SK-N-SH (cell line): ENCODE results near the gene CHD6.

ENCODE experiments used
- CHD2 ChIP-seq: fragments of 150-350 bp; IDR thresholded peaks from 2 replicates; pipeline ENCODE4 v1.6.1; 2018; ENCODE audit warnings: low read length; ENCODE audit not compliant: partially characterized antibody
- CTCF ChIP-seq: fragments of 200-600 bp; sonication (generic); IDR thresholded peaks from 2 replicates; pipeline ENCODE4 v1.6.1; 2017; ENCODE audit warnings: antibody characterized with exemption, mild to moderate bottlenecking, moderate library complexity
- EZH2phosphoT487 ChIP-seq: fragments of 200-600 bp; sonication (generic); IDR thresholded peaks from 2 replicates; pipeline ENCODE4 v1.6.1; 2017; ENCODE audit warnings: low read depth, mixed run types, mild to moderate bottlenecking, antibody characterized with exemption, moderate library complexity, borderline replicate concordance
- FOSL2 ChIP-seq: IDR thresholded peaks from 2 replicates; pipeline ENCODE4 v1.4.0; 2012; ENCODE audit warnings: low read depth, mild to moderate bottlenecking, moderate library complexity, borderline replicate concordance
- FOXJ3 ChIP-seq: sonication (generic); formaldehyde crosslinking; IDR thresholded peaks from 2 replicates; pipeline ENCODE4 v1.5.1; 2020; ENCODE audit warnings: mild to moderate bottlenecking, missing genetic modification reagents
- JUND ChIP-seq: IDR thresholded peaks from 2 replicates; pipeline ENCODE4 v1.4.0; 2012
- NFIC ChIP-seq: IDR thresholded peaks from 2 replicates; pipeline ENCODE4 v1.4.0; 2012; ENCODE audit warnings: borderline replicate concordance
- PBX3 ChIP-seq: IDR thresholded peaks from 2 replicates; pipeline ENCODE4; 2012
- POLR2AphosphoS5 ChIP-seq: IDR thresholded peaks from 2 replicates; pipeline ENCODE4 v1.6.1; 2012; ENCODE audit warnings: low read depth, low read length
- RAD21 ChIP-seq: IDR thresholded peaks from 2 replicates; pipeline ENCODE4 v1.6.1; 2012; ENCODE audit warnings: mild to moderate bottlenecking, low read length
- RFX5 ChIP-seq: IDR thresholded peaks from 2 replicates; pipeline ENCODE4 v1.6.1; 2012; ENCODE audit warnings: mild to moderate bottlenecking, improper control_type of control experiment, low read length
- USF2 ChIP-seq: fragments of 150-350 bp; IDR thresholded peaks from 2 replicates; pipeline ENCODE4 v1.6.1; 2017; ENCODE audit warnings: antibody characterized with exemption, low read length, low read depth, borderline replicate concordance
- YY1 ChIP-seq: IDR thresholded peaks from 2 replicates; pipeline ENCODE4 v1.4.0; 2012; ENCODE audit warnings: low read depth, mild to moderate bottlenecking

- TF ChIP-seq PBX3 (no peak), CTCF (no peak), JUND (no peak), FOSL2 (no peak), YY1 (no peak), USF2 (no peak), FOXJ3 (no peak), EZH2phosphoT487 (no peak), RAD21 (no peak), POLR2AphosphoS5 (no peak), CHD2 (no peak), NFIC (no peak), RFX5 (no peak)
These were observed 84.0 kb downstream of the CHD6 start for GRCh38 chr20:41534170-41534569.
